IgD-negative memory B cell (primary cell): ENCODE measurements around the gene EIF5A. TPM values are rescaled to one million over a fixed set of nuclear protein-coding genes. Genes with fewer than 3 reads are reported as not detected.
A peak's percentile ranks its signal among the peaks of the same experiment; 100 is the strongest.
"Not testable (repeated sequence)": the region's sequence is repeated elsewhere in the genome, so short reads cannot be mapped to it uniquely, and the experiment has no call there.

Source experiments
- H3K27ac Mint-ChIP-seq, 3 donors: one replicate each; pipeline ENCODE4 v1.8.0; 2020 to 2022; ENCODE audit warnings: mild to moderate bottlenecking in 3 of 3, mixed read lengths in 3 of 3, moderate library complexity in 1 of 3
- H3K27me3 Mint-ChIP-seq: one replicate; pipeline ENCODE4 v1.8.0; 2021; ENCODE audit warnings: mixed read lengths
- H3K36me3 Mint-ChIP-seq: one replicate; pipeline ENCODE4 v1.8.0; 2020; ENCODE audit warnings: mild to moderate bottlenecking, mixed read lengths
- H3K4me1 Mint-ChIP-seq, 3 donors: one replicate each; pipeline ENCODE4 v1.8.0; 2020 to 2022; ENCODE audit warnings: mixed read lengths in 3 of 3, mild to moderate bottlenecking in 1 of 3
- H3K4me3 Mint-ChIP-seq, 4 donors: one replicate each; pipeline ENCODE4 v1.8.0; 2020 to 2022; ENCODE audit warnings: mild to moderate bottlenecking in 4 of 4, mixed read lengths in 4 of 4, moderate library complexity in 3 of 4
- H3K9me3 Mint-ChIP-seq, 3 donors: one replicate each; pipeline ENCODE4 v1.8.0; 2020 to 2021; ENCODE audit warnings: mixed read lengths in 3 of 3, mild to moderate bottlenecking in 1 of 3
- polyA plus RNA-seq: library from polyadenylated mRNA; unstranded; fragments of 300-500 nt; fragmentation: Illumina TruSeq; gene quantifications from one replicate; pipeline ENCODE4 v1.2.3, GENCODE V29; 2021

EIF5A gene
- polyA plus RNA-seq, 1 donor from 2014 or later, result 221 TPM

GRCh38 chr17:7328840-7329373, 21.5 kb downstream of the EIF5A start, which contains the start of gene NEURL4:
TSS of gene NEURL4 (minus strand) at chr17:7329335. CDS start at chr17:7329312, 23 bp downstream.
- Mint-ChIP-seq H3K27ac (peak within 1 kb of the TSS; percentile 98 to 99 (median 99)), H3K4me3 (peak within 1 kb of the TSS; percentile 95 to 99 (median 98)), H3K36me3 (no peaks in the 10 kb centered on the region), H3K4me1 (peaks cover 28 to 31% (median 28%) of the 10 kb centered on the region in 3 donors), H3K27me3 (no peaks in the 10 kb centered on the region), H3K9me3 (no peaks in the 10 kb centered on the region)

DNA sequence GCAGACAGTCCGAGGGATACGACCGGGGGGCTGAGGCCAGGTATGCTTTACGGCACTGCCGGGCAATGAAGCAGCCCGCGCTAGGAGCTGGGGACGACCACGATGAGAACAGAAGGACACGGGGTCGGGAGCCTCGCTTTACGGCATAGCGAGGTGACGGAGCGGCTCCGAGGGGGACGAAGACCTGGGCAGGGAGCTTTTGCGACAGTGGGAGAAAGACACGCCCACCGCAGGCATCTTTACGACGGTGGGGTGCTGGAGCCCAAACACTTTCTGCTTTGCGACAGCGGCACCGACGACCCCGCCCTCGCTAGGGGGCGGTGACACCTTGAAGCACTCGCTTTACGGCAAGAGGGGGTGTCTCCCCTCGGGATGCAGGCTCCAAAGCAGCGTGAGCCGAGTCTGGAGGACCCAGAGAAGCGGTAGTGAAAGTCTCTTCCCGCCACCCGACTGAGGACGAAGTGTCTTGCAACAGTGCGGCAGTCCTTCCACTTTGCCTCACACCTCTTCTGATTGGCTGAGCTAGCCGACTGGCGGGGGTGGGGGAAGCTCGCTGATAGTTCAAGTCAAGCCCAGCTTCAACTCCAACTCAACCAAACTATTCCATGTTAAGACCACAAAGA, 22.1 kb downstream of the EIF5A start:
- Mint-ChIP-seq H3K9me3 (no peaks in the 10 kb centered on the region), H3K27me3 (no peaks in the 10 kb centered on the region), H3K27ac (peak overlapping the region; percentile 98 to 99 (median 99)), H3K4me3 (peak overlapping the region; percentile 95 to 99 (median 98)), H3K36me3 (no peaks in the 10 kb centered on the region), H3K4me1 (peaks cover 25 to 31% (median 29%) of the 10 kb centered on the region in 3 donors)

DNA sequence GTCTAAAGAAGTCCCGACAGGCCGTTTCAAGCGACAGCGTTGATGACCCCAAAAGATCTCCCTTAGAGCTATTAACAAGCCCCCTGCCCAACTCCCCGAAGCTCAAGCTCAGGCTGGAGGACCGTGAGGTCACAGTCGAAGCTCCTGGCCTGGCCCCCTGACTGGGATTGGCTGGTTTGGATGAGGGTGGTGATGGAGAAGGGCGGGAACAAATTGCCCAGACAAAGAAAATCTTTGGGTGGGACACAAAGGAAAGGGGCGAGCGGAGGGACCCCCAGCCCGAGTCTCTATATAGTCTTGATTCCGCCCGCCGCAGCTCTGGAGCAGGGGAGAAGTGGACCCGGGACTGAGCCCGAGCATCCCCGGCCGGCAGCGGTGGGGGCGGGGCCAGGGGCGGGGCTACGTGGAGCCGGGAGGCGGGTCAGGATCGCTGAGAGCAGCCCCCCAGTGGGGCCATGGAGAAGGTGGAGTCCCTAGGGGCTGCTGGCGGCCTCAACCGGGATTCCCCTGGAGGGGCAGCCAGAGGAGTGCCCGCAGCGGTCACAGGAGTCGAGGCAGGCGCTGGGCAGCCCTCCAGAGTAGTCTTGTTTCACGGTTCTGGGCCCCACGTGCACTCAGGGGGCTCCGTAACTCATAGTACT, 22.7 kb downstream of the EIF5A start:
- H3K9me3 Mint-ChIP-seq, result no peaks in the 10 kb centered on the region
- H3K27me3 Mint-ChIP-seq, result no peaks in the 10 kb centered on the region
- peak overlapping the region; percentile 95 to 99 (median 98) for H3K4me3 Mint-ChIP-seq
- H3K36me3 Mint-ChIP-seq, result no peaks in the 10 kb centered on the region
- H3K4me1 Mint-ChIP-seq, result peaks cover 25 to 31% (median 30%) of the 10 kb centered on the region in 3 donors
- peak overlapping the region; percentile 98 to 99 (median 99) for H3K27ac Mint-ChIP-seq

DNA sequence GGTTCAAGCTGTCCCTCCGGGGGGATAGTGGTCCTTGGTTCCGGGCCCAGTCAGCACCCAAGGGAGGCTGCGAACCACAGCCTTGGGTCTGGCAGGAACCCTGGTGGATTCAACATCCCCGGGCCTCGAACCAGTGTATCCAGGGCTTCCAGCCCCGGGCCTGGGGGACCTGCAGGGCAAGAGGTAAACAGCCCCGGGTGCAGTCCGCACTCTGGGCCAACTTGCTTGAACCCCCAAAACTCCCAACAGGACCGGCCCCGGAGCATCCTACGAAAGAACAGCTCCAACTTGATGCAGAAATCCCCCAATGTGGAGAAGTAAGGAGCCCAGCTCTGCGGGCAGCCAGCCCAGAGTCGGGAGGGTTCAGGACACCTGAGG, 23.2 kb downstream of the EIF5A start:
- no peaks in the 10 kb centered on the region for H3K36me3 Mint-ChIP-seq
- peaks cover 28 to 35% (median 31%) of the 10 kb centered on the region in 3 donors for H3K4me1 Mint-ChIP-seq
- peak overlapping the region in 2 of 3 donors; percentile 98 to 99 for H3K27ac Mint-ChIP-seq
- no peaks in the 10 kb centered on the region for H3K9me3 Mint-ChIP-seq
- H3K4me3 Mint-ChIP-seq, result peak overlapping the region; percentile 95 to 99 (median 98)
- no peaks in the 10 kb centered on the region for H3K27me3 Mint-ChIP-seq

DNA sequence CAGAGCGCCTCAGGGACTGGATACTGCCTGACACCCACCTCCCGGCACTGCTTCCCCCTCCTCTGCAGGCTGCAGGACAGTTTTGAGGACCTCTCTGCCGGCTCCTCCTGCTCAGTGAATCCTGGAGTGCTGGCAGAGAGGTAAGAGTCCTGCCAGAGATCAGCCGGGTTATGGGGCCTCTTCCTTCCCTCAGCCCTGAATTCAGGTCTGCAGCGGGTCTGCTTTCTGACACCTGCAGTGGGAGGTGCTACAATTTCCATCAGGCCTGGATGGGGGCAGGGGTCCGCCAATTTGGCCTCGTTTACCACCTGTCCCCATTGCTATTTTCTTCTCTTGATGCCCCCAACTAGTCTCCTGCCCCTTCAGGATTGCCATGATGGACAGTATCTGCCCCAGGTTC, 24.7 kb downstream of the EIF5A start:
- peaks cover 33 to 40% (median 37%) of the 10 kb centered on the region in 3 donors for H3K4me1 Mint-ChIP-seq
- H3K36me3 Mint-ChIP-seq, result no peaks in the 10 kb centered on the region
- no peaks in the 10 kb centered on the region for H3K9me3 Mint-ChIP-seq
- peak overlapping the region; percentile 87 to 94 (median 90) for H3K27ac Mint-ChIP-seq
- H3K4me3 Mint-ChIP-seq, result peak overlapping the region; percentile 66 to 86 (median 76)
- H3K27me3 Mint-ChIP-seq, result no peaks in the 10 kb centered on the region

- peak overlapping the region; percentile 66 to 86 (median 76) for H3K4me3 Mint-ChIP-seq
- H3K4me1 Mint-ChIP-seq, result peaks cover 35 to 45% (median 40%) of the 10 kb centered on the region in 3 donors
- H3K27me3 Mint-ChIP-seq, H3K36me3 Mint-ChIP-seq, H3K9me3 Mint-ChIP-seq: not testable (repeated sequence)
- peak overlapping the region; percentile 87 to 94 (median 90) for H3K27ac Mint-ChIP-seq
These were observed 25.2 kb downstream of the EIF5A start for GRCh38 chr17:7332600-7333069.

DNA sequence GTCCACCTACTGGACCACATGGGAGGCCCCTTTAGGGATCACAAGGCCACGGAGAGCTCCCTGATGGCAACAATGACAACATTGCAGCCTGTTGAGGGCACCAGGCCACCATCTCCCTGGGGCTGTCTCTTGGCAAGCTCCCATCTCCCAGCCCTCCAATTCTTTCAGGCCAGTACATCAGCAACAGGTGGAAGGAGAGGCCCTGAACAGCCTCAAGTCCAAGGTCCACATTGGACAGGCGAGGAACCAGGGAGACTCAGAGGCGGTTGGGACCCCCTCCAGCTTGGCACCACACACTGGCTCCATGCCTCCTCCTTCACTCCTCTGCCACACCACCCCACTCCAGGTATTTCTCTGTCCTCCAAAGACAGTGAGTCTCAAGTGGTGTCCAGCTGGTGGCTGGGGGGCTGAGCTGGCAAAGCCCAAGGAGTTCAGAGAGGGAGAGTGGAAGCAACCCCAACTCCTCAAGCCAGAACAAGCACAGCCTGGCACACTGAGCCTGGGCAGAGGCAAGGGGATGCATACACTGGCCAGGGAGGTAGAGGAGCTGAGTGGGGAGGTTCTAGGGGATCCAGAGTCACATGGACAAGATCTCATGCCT, 27.6 kb downstream of the EIF5A start:
- H3K4me3 Mint-ChIP-seq, result peak overlapping the region in 3 of 4 donors; percentile 82 to 96 (median 85)
- H3K27me3 Mint-ChIP-seq, result no peaks in the 10 kb centered on the region
- H3K36me3 Mint-ChIP-seq, result no peaks in the 10 kb centered on the region
- H3K9me3 Mint-ChIP-seq, result no peaks in the 10 kb centered on the region
- H3K4me1 Mint-ChIP-seq, result peaks cover 27 to 40% (median 28%) of the 10 kb centered on the region in 3 donors
- peak overlapping the region in 2 of 3 donors; percentile 23 to 75 for H3K27ac Mint-ChIP-seq

DNA sequence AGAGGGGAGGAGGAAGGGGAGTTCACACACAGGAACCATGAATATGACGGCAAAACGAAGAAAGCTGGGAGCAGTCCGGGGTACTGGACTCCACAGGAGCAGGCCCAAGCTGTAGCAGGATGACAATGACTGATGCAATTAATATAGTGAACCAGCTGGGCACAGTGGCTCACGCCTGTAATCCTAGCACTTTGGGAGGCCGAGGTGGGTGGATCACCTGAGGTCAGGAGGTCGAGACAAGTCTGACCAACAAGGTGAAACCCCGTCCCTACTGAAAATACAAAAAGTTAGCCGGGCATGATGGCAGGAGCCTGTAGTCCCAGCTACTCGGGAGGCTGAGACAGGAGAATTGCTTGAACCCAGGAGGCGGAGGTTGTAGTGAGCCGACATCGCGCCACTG, 28.3 kb downstream of the EIF5A start:
- H3K27ac Mint-ChIP-seq, result peak overlapping the region; percentile 75 to 95 (median 89)
- H3K4me1 Mint-ChIP-seq, result peaks cover 25 to 42% (median 29%) of the 10 kb centered on the region in 3 donors
- peak overlapping the region; percentile 82 to 96 (median 90) for H3K4me3 Mint-ChIP-seq
- not testable (repeated sequence) for H3K9me3 Mint-ChIP-seq, H3K27me3 Mint-ChIP-seq, H3K36me3 Mint-ChIP-seq

GRCh38 chr17:7336240-7337175, 29.1 kb downstream of the EIF5A start, which contains the start of gene ACAP1:
TSS of gene ACAP1 (plus strand) at chr17:7336529. CDS start at chr17:7336735, 206 bp downstream.
- H3K27ac Mint-ChIP-seq, result peak within 1 kb of the TSS; percentile 75 to 95 (median 89)
- peaks cover 25 to 43% (median 29%) of the 10 kb centered on the region in 3 donors for H3K4me1 Mint-ChIP-seq
- no peaks in the 10 kb centered on the region for H3K9me3 Mint-ChIP-seq
- peak within 1 kb of the TSS; percentile 82 to 96 (median 90) for H3K4me3 Mint-ChIP-seq
- no peaks in the 10 kb centered on the region for H3K36me3 Mint-ChIP-seq
- no peaks in the 10 kb centered on the region for H3K27me3 Mint-ChIP-seq

DNA sequence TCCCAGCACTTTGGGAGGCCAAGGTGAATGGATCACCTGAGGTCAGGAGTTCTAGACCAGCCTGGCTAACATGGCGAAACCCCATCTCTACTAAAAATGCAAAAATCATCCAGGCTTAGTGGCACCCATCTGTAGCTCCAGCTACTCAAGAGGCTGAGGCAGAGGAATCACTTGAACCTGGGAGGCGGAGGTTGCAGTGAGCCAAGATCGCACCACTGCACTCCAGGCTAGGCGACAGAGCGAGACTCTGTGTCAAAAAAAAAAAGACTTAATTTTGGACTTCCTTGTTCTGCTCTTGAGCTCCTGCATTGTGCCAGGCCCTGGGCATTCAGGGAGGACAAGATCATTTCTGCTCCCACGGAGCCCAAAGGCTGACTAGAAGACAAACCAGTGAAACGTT, 30.2 kb downstream of the EIF5A start:
- not testable (repeated sequence) for H3K9me3 Mint-ChIP-seq, H3K36me3 Mint-ChIP-seq, H3K27me3 Mint-ChIP-seq
- peaks cover 21 to 38% (median 22%) of the 10 kb centered on the region in 3 donors for H3K4me1 Mint-ChIP-seq
- H3K4me3 Mint-ChIP-seq, result peak overlapping the region; percentile 82 to 96 (median 90)
- H3K27ac Mint-ChIP-seq, result peak overlapping the region; percentile 75 to 89 (median 88)

DNA sequence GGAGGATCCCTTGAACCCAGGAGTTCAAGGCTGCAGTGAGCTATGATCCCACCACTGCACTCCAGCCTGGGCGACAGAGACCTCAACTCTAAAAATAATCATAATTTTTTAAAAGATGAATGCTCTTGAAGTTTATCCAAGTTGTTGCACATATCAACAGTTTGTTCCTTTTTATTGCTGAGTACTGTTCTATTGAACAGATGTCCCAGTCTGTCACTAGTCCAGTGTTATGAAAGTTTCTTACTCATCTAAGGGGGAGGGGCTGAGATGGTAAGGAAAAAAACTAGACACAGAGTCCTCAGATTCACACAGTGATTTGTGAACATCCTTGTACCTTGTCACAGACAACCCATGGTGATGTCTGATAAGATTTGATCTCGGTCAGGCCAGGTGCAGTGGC, 32.8 kb downstream of the EIF5A start:
- H3K4me3 Mint-ChIP-seq, result no peak overlapping the region
- H3K27me3 Mint-ChIP-seq, result no peaks in the 10 kb centered on the region
- peak overlapping the region in 2 of 3 donors; percentile 41 to 57 for H3K27ac Mint-ChIP-seq
- H3K36me3 Mint-ChIP-seq, result no peaks in the 10 kb centered on the region
- H3K4me1 Mint-ChIP-seq, result peaks cover 13 to 28% (median 18%) of the 10 kb centered on the region in 3 donors
- H3K9me3 Mint-ChIP-seq, result no peaks in the 10 kb centered on the region

GRCh38 chr17:7341842-7342241, 34.4 kb downstream of the EIF5A start:
- Mint-ChIP-seq H3K27me3 (no peaks in the 10 kb centered on the region), H3K27ac (no peak overlapping the region), H3K9me3 (no peaks in the 10 kb centered on the region), H3K36me3 (no peaks in the 10 kb centered on the region), H3K4me1 (peaks cover 13 to 19% (median 14%) of the 10 kb centered on the region in 3 donors), H3K4me3 (no peak overlapping the region)

- Mint-ChIP-seq H3K4me3 (no peak overlapping the region), H3K27ac (peak overlapping the region in 1 of 3 donors; percentile 65), H3K4me1 (peaks cover 4 to 10% (median 10%) of the 10 kb centered on the region in 3 donors), H3K9me3 (no peaks in the 10 kb centered on the region), H3K27me3 (no peaks in the 10 kb centered on the region), H3K36me3 (no peaks in the 10 kb centered on the region)
These were observed 35.8 kb downstream of the EIF5A start for GRCh38 chr17:7343250-7343649.
